Measurements from ENCODE around the gene CDK11B.
"Not testable (repeated sequence)": the region's sequence is repeated elsewhere in the genome, so short reads cannot be mapped to it uniquely, and the experiment has no call there.

DNA sequence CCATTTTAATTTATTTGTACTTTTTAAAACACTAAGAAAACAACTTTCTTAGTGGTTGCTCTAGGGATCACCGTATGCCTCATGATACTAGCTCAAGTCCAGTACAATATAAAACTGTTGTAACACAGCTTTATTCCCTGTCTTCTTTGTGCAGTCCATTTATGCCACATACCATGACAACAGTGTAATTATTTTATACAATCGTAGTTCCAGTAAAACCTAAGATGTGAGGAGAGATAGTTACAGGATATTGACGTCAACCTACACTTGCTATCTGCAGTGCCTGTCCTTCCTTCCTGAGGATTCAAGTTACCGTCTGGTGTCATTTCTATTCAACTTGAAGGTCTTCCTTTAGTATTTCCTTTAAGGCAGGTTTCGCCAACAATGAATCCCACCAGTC, 12.5 kb downstream of the CDK11B start:
- TF ChIP-seq, protein P1, sequence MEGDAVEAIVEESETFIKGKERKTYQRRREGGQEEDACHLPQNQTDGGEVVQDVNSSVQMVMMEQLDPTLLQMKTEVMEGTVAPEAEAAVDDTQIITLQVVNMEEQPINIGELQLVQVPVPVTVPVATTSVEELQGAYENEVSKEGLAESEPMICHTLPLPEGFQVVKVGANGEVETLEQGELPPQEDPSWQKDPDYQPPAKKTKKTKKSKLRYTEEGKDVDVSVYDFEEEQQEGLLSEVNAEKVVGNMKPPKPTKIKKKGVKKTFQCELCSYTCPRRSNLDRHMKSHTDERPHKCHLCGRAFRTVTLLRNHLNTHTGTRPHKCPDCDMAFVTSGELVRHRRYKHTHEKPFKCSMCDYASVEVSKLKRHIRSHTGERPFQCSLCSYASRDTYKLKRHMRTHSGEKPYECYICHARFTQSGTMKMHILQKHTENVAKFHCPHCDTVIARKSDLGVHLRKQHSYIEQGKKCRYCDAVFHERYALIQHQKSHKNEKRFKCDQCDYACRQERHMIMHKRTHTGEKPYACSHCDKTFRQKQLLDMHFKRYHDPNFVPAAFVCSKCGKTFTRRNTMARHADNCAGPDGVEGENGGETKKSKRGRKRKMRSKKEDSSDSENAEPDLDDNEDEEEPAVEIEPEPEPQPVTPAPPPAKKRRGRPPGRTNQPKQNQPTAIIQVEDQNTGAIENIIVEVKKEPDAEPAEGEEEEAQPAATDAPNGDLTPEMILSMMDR (conservative IDR thresholded peaks at IDR 0.05; ENCODE audit: low read depth, low read length), result not testable (repeated sequence)
- not testable (repeated sequence) for TF ChIP-seq EZH2 (IDR thresholded peaks at IDR 0.05; ENCODE audit: low read length, unreplicated experiment); EZH2phosphoT487 (IDR thresholded peaks at IDR 0.05; ENCODE audit: borderline replicate concordance, low read length)

All from PC-3 (cell line).